GM23338 (cell line): Measurements from ENCODE around the gene SASS6. TPM values are rescaled to one million over a fixed set of nuclear protein-coding genes. Genes with fewer than 3 reads are reported as not detected.

Source experiments
- ATAC-seq: fragments of 200-7000 bp; cut with Tn5 transposase; 3 replicates; pipeline ENCODE4 v1.9.1; 2020
- DNase-seq: peaks from one replicate; pipeline ENCODE4 v3.0.0-alpha.2; 2015; ENCODE audit warnings: low spot score
- H2AFZ ChIP-seq: fragments of 200-600 bp; sonication (generic); 2 replicates; pipeline ENCODE4 v1.8.0; 2016; ENCODE audit warnings: antibody characterized with exemption, mild to moderate bottlenecking, moderate library complexity
- H3F3A ChIP-seq: fragments of 200-600 bp; sonication (generic); replicated peaks from 2 replicates; pipeline ENCODE4 v1.8.0; 2017; ENCODE audit warnings: antibody characterized with exemption, mixed run types, low read depth
- H3K27ac ChIP-seq: fragments of 200-600 bp; sonication (generic); 2 replicates; pipeline ENCODE4 v1.6.1; 2016; ENCODE audit warnings: low read depth
- H3K27me3 ChIP-seq: fragments of 200-600 bp; sonication (generic); 2 replicates; pipeline ENCODE4 v1.8.0; 2016; ENCODE audit warnings: mild to moderate bottlenecking, mixed run types, moderate library complexity; ENCODE audit not compliant: insufficient read depth
- H3K36me3 ChIP-seq: fragments of 200-600 bp; sonication (generic); 2 replicates; pipeline ENCODE4 v1.8.0; 2016; ENCODE audit warnings: mild to moderate bottlenecking; ENCODE audit not compliant: insufficient read depth
- H3K4me1 ChIP-seq: fragments of 200-600 bp; sonication (generic); 2 replicates; pipeline ENCODE4 v1.8.0; 2016; ENCODE audit warnings: mild to moderate bottlenecking, moderate library complexity; ENCODE audit not compliant: insufficient read depth
- H3K4me2 ChIP-seq: fragments of 200-600 bp; sonication (generic); 2 replicates; pipeline ENCODE4 v1.7.1; 2017; ENCODE audit warnings: mixed run types
- H3K4me3 ChIP-seq: fragments of 200-600 bp; sonication (generic); 2 replicates; pipeline ENCODE4 v1.6.1; 2016; ENCODE audit warnings: mixed run types
- H3K79me2 ChIP-seq: fragments of 200-600 bp; sonication (generic); replicated peaks from 2 replicates; pipeline ENCODE4 v1.8.0; 2017; ENCODE audit warnings: mild to moderate bottlenecking; ENCODE audit not compliant: insufficient read depth
- H3K9me2 ChIP-seq: fragments of 200-600 bp; sonication (generic); 2 replicates; pipeline ENCODE4 v1.8.0; 2017; ENCODE audit not compliant: insufficient read depth
- H4K20me1 ChIP-seq: fragments of 200-600 bp; sonication (generic); replicated peaks from 2 replicates; pipeline ENCODE4 v1.8.0; 2017; ENCODE audit warnings: mild to moderate bottlenecking; ENCODE audit not compliant: insufficient read depth
- H3K27ac Mint-ChIP-seq: 2 replicates; pipeline ENCODE4 v1.8.0; 2020; ENCODE audit warnings: inconsistent platforms, mild to moderate bottlenecking, moderate library complexity, mixed read lengths
- H3K27me3 Mint-ChIP-seq: 3 replicates; pipeline ENCODE4 v1.8.0; 2022; ENCODE audit warnings: low read depth, mild to moderate bottlenecking, moderate library complexity, mixed read lengths, inconsistent platforms; ENCODE audit not compliant: insufficient read depth, poor library complexity
- H3K36me3 Mint-ChIP-seq: 3 replicates; pipeline ENCODE4 v1.8.0; 2021; ENCODE audit warnings: low read depth, mild to moderate bottlenecking, inconsistent platforms, moderate library complexity, mixed read lengths
- H3K4me1 Mint-ChIP-seq: 3 replicates; pipeline ENCODE4 v1.8.0; 2020; ENCODE audit warnings: mild to moderate bottlenecking, inconsistent platforms, mixed read lengths
- H3K4me3 Mint-ChIP-seq: 3 replicates; pipeline ENCODE4 v1.8.0; 2021; ENCODE audit warnings: moderate library complexity, mild to moderate bottlenecking, inconsistent platforms, mixed read lengths
- H3K9me3 Mint-ChIP-seq: 3 replicates; pipeline ENCODE4 v1.8.0; 2020; ENCODE audit warnings: moderate library complexity, mild to moderate bottlenecking, inconsistent platforms, mixed read lengths
- CREB1 ChIP-seq: fragments of 250-450 bp; sonication (Bioruptor Pico); IDR thresholded peaks from 2 replicates; pipeline ENCODE4 v1.5.0; 2020; ENCODE audit warnings: low read depth, mild to moderate bottlenecking, moderate library complexity
- CTCF ChIP-seq, 2 experiments: fragments of 200-600 bp in 1 of 2; sonication (generic) in 1 of 2; conservative IDR thresholded peaks; 2 replicates each; pipeline versions ENCODE4 v1.5.1 to v1.6.1; 2016 to 2017; ENCODE audit warnings: antibody characterized with exemption in 2 of 2, low read depth in 2 of 2, mild to moderate bottlenecking in 2 of 2, moderate library complexity in 1 of 2
- EZH2 ChIP-seq: fragments of 200-600 bp; sonication (generic); IDR thresholded peaks from one replicate; pipeline ENCODE4 v1.8.0; 2017; ENCODE audit warnings: antibody characterized with exemption, mild to moderate bottlenecking, low read depth; ENCODE audit not compliant: unreplicated experiment
- EZH2phosphoT487 ChIP-seq: fragments of 200-600 bp; sonication (generic); IDR thresholded peaks from one replicate; pipeline ENCODE4 v1.8.1; 2018; ENCODE audit warnings: antibody characterized with exemption; ENCODE audit not compliant: unreplicated experiment
- JUNB ChIP-seq: IDR thresholded peaks from one replicate; pipeline ENCODE4 v1.6.1; 2016; ENCODE audit warnings: antibody characterized with exemption; ENCODE audit not compliant: unreplicated experiment
- NANOG ChIP-seq: IDR thresholded peaks from 2 replicates; pipeline ENCODE4 v1.6.1; 2016; ENCODE audit warnings: antibody characterized with exemption, borderline replicate concordance
- POLR2AphosphoS5 ChIP-seq: IDR thresholded peaks from 2 replicates; pipeline ENCODE4 v1.6.1; 2016; ENCODE audit warnings: antibody characterized with exemption, low read depth
- STAT1 ChIP-seq: IDR thresholded peaks from one replicate; pipeline ENCODE4 v1.6.1; 2016; ENCODE audit warnings: antibody characterized with exemption; ENCODE audit not compliant: unreplicated experiment
- ZNF114 ChIP-seq: fragments of 250-450 bp; sonication (Bioruptor Pico); IDR thresholded peaks from 2 replicates; pipeline ENCODE4 v1.5.0; 2020; ENCODE audit warnings: mild to moderate bottlenecking, moderate library complexity
- ZNF331 ChIP-seq: fragments of 250-450 bp; sonication (Bioruptor Pico); IDR thresholded peaks from 2 replicates; pipeline ENCODE4 v1.5.0; 2020; ENCODE audit warnings: low read depth, mild to moderate bottlenecking, moderate library complexity
- ZNF462 ChIP-seq: fragments of 250-450 bp; sonication (Bioruptor Pico); IDR thresholded peaks from 2 replicates; pipeline ENCODE4 v1.5.0; 2020; ENCODE audit warnings: mild to moderate bottlenecking, moderate library complexity
- polyA plus RNA-seq: library from polyadenylated mRNA; unstranded; fragments of >200 nt; fragmentation: Nextera tagmentation; extraction: Ambion mirVana; gene quantifications from 2 replicates; pipeline ENCODE4 v1.2.1, GENCODE V29; 2016
- total RNA-seq: library from RNA; depleted of rRNA; stranded (reverse); fragments of >200 nt; shearing (Covaris generic); gene quantifications from 2 replicates; pipeline ENCODE4 v1.2.3, GENCODE V29; 2014
- TF ChIP-seq, protein P1 (sequence below): IDR thresholded peaks from one replicate; pipeline ENCODE4 v1.6.1; 2018; ENCODE audit warnings: antibody characterized with exemption; ENCODE audit not compliant: unreplicated experiment
- TF ChIP-seq, protein P2 (sequence below): IDR thresholded peaks from 2 replicates; pipeline ENCODE4 v1.6.1; 2016; ENCODE audit warnings: antibody characterized with exemption

Gene SASS6
- total and polyA plus RNA-seq, 2 experiments from 2014 or later, result 17.0 to 21.1 TPM

DNA sequence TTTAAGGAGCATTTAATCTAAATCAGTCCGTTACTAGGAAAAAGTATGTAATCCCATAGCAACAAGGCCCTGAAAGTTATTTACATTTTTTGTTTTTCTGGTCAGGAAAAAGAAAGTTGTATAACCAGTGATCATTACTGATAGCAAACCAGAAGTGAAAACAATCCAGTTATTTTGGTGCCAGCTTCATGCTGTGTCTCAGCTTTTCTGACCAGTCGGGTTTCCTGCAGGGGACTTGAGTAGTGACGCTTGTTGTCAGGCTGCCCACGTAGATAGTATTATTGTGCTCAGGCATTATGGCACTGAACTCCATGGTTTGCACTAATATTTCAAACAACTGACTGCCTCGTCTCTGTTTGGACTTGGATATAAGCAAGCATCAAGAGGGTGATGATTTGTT is 55.2 kb downstream of the SASS6 start:
- Histone ChIP-seq H3K27ac (peak overlapping the region; percentile 11; the same call in 1 of the 2 replicates), H3K4me3 (no peak overlapping the region), H3K4me1 (no peaks in the 10 kb centered on the region), H3F3A (no peaks in the 10 kb centered on the region), H4K20me1 (no peaks in the 10 kb centered on the region), H3K36me3 (peaks cover 31% of the 10 kb centered on the region), H3K9me2 (no peaks in the 10 kb centered on the region), H2AFZ (no peak overlapping the region), H3K4me2 (no peak overlapping the region), H3K79me2 (no peaks in the 10 kb centered on the region), H3K27me3 (no peaks in the 10 kb centered on the region)
- Mint-ChIP-seq H3K9me3 (no peaks in the 10 kb centered on the region), H3K36me3 (peaks cover 42% of the 10 kb centered on the region), H3K27me3 (peaks cover 4% of the 10 kb centered on the region), H3K4me1 (peaks cover 3% of the 10 kb centered on the region; the same call in 2 of the 3 replicates), H3K27ac (no peak overlapping the region), H3K4me3 (no peak overlapping the region)
- DNase-seq (no peak), ATAC-seq (no peak)
- TF ChIP-seq JUNB, result no peak
- TF ChIP-seq, protein P1, sequence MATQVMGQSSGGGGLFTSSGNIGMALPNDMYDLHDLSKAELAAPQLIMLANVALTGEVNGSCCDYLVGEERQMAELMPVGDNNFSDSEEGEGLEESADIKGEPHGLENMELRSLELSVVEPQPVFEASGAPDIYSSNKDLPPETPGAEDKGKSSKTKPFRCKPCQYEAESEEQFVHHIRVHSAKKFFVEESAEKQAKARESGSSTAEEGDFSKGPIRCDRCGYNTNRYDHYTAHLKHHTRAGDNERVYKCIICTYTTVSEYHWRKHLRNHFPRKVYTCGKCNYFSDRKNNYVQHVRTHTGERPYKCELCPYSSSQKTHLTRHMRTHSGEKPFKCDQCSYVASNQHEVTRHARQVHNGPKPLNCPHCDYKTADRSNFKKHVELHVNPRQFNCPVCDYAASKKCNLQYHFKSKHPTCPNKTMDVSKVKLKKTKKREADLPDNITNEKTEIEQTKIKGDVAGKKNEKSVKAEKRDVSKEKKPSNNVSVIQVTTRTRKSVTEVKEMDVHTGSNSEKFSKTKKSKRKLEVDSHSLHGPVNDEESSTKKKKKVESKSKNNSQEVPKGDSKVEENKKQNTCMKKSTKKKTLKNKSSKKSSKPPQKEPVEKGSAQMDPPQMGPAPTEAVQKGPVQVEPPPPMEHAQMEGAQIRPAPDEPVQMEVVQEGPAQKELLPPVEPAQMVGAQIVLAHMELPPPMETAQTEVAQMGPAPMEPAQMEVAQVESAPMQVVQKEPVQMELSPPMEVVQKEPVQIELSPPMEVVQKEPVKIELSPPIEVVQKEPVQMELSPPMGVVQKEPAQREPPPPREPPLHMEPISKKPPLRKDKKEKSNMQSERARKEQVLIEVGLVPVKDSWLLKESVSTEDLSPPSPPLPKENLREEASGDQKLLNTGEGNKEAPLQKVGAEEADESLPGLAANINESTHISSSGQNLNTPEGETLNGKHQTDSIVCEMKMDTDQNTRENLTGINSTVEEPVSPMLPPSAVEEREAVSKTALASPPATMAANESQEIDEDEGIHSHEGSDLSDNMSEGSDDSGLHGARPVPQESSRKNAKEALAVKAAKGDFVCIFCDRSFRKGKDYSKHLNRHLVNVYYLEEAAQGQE, result no peak
- no peak for TF ChIP-seq CREB1 (CRISPR knock-in tag)
- TF ChIP-seq, protein P2, sequence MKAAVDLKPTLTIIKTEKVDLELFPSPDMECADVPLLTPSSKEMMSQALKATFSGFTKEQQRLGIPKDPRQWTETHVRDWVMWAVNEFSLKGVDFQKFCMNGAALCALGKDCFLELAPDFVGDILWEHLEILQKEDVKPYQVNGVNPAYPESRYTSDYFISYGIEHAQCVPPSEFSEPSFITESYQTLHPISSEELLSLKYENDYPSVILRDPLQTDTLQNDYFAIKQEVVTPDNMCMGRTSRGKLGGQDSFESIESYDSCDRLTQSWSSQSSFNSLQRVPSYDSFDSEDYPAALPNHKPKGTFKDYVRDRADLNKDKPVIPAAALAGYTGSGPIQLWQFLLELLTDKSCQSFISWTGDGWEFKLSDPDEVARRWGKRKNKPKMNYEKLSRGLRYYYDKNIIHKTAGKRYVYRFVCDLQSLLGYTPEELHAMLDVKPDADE, result no peak
- TF ChIP-seq CTCF (conservative IDR thresholded peaks at IDR 0.05; ENCODE audit: low read depth in 2 of 2), result no peak
- no peak for TF ChIP-seq ZNF114 (CRISPR knock-in tag)
- TF ChIP-seq ZNF462 (CRISPR knock-in tag), result no peak
- no peak for TF ChIP-seq POLR2AphosphoS5
- no peak for TF ChIP-seq EZH2phosphoT487
- TF ChIP-seq STAT1, result no peak
- no peak for TF ChIP-seq EZH2
- no peak for TF ChIP-seq ZNF331 (CRISPR knock-in tag)
- no peak for TF ChIP-seq NANOG
